ENCODE measurements around the gene BPIFB1. TPM values are rescaled to one million over a fixed set of nuclear protein-coding genes. Genes with fewer than 3 reads are reported as not detected.

BPIFB1 gene
- total and polyA plus RNA-seq, 2 experiments from 2014 or later, result 0.10 to 0.85 TPM

DNA sequence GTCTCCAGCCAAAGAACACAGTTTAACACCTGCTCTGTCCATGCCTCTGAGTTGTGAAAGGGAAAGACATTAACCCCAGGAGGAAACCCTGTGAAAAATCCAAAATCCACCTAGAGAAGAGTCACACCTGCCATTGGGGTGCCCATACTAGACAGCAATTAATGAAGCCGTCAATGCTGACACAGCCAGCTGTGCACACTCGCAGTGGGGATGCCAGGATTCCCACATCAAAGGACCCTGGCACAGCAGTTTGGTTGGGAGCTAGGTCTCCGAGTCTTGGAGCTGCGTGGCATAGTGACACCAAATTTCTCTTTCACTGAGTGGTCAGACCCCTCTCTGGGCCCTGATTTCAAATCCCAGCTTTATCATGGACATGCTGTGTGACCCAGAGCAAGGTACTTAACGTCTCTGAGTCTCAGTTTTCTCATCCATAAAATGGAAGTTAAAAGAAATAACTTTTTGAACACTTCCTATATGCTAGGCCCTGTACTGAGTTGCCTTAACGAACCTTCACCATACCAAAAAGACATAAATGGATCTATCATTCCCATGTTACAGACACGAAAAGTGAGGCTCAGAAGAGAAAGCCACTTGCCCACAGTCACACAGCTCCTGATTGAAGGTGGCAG, 30.8 kb downstream of the BPIFB1 start:
- DNase-seq (ENCODE audit: low spot score), result no peak
- H3K4me1 ChIP-seq (ENCODE audit: insufficient read depth), result no peaks in the 10 kb centered on the region
- H3K79me2 ChIP-seq, result no peaks in the 10 kb centered on the region
- no peaks in the 10 kb centered on the region for H3K9me3 ChIP-seq (ENCODE audit: low read depth)
- no peak overlapping the region for H3K4me3 ChIP-seq
- no peaks in the 10 kb centered on the region for H4K20me1 ChIP-seq (ENCODE audit: insufficient read depth, poor library complexity, severe bottlenecking)
- H3K27ac ChIP-seq, result no peak overlapping the region
- 92% methylated on average over 7 of the region's 7 CpGs for WGBS (ENCODE audit: low lambda C conversion rate, missing lambda C conversion rate)
- peaks cover 15% of the 10 kb centered on the region for H3K27me3 ChIP-seq
- no peak overlapping the region for H2AFZ ChIP-seq
- no peak for TF ChIP-seq EZH2phosphoT487 (IDR thresholded peaks at IDR 0.05; ENCODE audit: low read depth, severe bottlenecking, unreplicated experiment)
- H3K9me2 ChIP-seq (replicated peaks; ENCODE audit: insufficient read depth), result no peaks in the 10 kb centered on the region
- no peak overlapping the region for H3K4me2 ChIP-seq
- no peaks in the 10 kb centered on the region for H3K36me3 ChIP-seq (replicated peaks; ENCODE audit: insufficient read depth, low read depth)

DNA sequence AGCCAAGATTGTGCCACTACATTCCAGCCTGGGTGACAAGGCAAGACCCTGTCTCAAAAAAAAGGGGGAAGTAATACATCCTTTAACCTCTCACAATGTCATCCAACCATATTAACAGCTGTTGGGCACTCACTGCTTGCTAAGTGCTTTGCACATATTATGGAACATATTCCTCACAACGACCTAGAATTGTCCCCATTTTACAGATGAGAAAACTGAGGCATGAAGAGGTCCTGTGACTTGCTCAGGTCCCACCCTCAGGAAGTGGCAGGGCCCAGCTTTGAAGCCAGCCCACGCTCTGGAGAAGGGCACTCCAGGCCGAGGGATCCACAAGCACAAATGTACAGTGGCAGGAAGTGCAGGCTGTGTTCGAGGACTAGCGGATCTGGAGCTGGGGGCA, 33.3 kb downstream of the BPIFB1 start:
- TF ChIP-seq EZH2phosphoT487 (IDR thresholded peaks at IDR 0.05; ENCODE audit: low read depth, severe bottlenecking, unreplicated experiment), result no peak
- TF ChIP-seq, protein P1, sequence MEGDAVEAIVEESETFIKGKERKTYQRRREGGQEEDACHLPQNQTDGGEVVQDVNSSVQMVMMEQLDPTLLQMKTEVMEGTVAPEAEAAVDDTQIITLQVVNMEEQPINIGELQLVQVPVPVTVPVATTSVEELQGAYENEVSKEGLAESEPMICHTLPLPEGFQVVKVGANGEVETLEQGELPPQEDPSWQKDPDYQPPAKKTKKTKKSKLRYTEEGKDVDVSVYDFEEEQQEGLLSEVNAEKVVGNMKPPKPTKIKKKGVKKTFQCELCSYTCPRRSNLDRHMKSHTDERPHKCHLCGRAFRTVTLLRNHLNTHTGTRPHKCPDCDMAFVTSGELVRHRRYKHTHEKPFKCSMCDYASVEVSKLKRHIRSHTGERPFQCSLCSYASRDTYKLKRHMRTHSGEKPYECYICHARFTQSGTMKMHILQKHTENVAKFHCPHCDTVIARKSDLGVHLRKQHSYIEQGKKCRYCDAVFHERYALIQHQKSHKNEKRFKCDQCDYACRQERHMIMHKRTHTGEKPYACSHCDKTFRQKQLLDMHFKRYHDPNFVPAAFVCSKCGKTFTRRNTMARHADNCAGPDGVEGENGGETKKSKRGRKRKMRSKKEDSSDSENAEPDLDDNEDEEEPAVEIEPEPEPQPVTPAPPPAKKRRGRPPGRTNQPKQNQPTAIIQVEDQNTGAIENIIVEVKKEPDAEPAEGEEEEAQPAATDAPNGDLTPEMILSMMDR (IDR thresholded peaks at IDR 0.05; ENCODE audit: poor library complexity), result no peak
- TF ChIP-seq EZH2 (IDR thresholded peaks at IDR 0.05; ENCODE audit: borderline replicate concordance), result no peak
- DNase-seq (ENCODE audit: low spot score), result no peak
- Histone ChIP-seq H3K27ac (no peak overlapping the region), H2AFZ (no peak overlapping the region), H3K4me2 (no peak overlapping the region), H3K36me3 (replicated peaks; ENCODE audit: insufficient read depth, low read depth) (no peaks in the 10 kb centered on the region), H3K79me2 (no peaks in the 10 kb centered on the region), H3K27me3 (peaks cover 17% of the 10 kb centered on the region), H4K20me1 (ENCODE audit: insufficient read depth, poor library complexity, severe bottlenecking) (no peaks in the 10 kb centered on the region), H3K4me3 (no peak overlapping the region), H3K9me3 (ENCODE audit: low read depth) (no peaks in the 10 kb centered on the region), H3K9me2 (replicated peaks; ENCODE audit: insufficient read depth) (no peaks in the 10 kb centered on the region), H3K4me1 (ENCODE audit: insufficient read depth) (no peaks in the 10 kb centered on the region)
- WGBS (ENCODE audit: low lambda C conversion rate, missing lambda C conversion rate), result 82% methylated on average over 5 of the region's 5 CpGs

DNA sequence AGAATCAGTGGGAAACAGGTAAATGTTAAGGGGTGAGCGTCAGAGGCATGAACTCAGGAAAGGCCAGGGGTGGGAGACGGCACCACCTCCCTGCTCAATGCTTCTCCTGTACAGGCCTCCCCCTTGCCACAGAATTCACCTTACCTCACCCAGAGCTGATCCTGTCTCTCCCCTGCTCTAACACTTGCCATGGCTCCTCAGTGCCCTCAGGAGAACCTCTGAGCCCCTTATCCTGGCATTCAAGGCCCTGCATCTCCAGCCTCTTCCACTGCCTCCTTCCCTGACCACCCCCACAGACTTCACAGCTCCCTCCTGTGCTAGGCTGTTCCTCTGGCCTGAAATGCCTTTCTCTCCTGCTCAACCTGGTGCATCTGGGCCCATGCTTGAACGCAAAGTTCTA, 33.9 kb downstream of the BPIFB1 start:
- no peaks in the 10 kb centered on the region for H3K4me1 ChIP-seq (ENCODE audit: insufficient read depth)
- no peaks in the 10 kb centered on the region for H3K79me2 ChIP-seq
- 94% methylated on average over 3 of the region's 3 CpGs for WGBS (ENCODE audit: low lambda C conversion rate, missing lambda C conversion rate)
- no peak overlapping the region for H3K4me3 ChIP-seq
- H3K4me2 ChIP-seq, result no peak overlapping the region
- TF ChIP-seq, protein P1 (IDR thresholded peaks at IDR 0.05; ENCODE audit: poor library complexity), result no peak
- no peak for TF ChIP-seq EZH2phosphoT487 (IDR thresholded peaks at IDR 0.05; ENCODE audit: low read depth, severe bottlenecking, unreplicated experiment)
- no peak for TF ChIP-seq EZH2 (IDR thresholded peaks at IDR 0.05; ENCODE audit: borderline replicate concordance)
- H3K27me3 ChIP-seq, result peaks cover 17% of the 10 kb centered on the region
- no peak overlapping the region for H3K27ac ChIP-seq
- no peaks in the 10 kb centered on the region for H4K20me1 ChIP-seq (ENCODE audit: insufficient read depth, poor library complexity, severe bottlenecking)
- H3K36me3 ChIP-seq (replicated peaks; ENCODE audit: insufficient read depth, low read depth), result no peaks in the 10 kb centered on the region
- no peak overlapping the region for H2AFZ ChIP-seq
- H3K9me2 ChIP-seq (replicated peaks; ENCODE audit: insufficient read depth), result no peaks in the 10 kb centered on the region
- DNase-seq (ENCODE audit: low spot score), result no peak
- no peaks in the 10 kb centered on the region for H3K9me3 ChIP-seq (ENCODE audit: low read depth)

DNA sequence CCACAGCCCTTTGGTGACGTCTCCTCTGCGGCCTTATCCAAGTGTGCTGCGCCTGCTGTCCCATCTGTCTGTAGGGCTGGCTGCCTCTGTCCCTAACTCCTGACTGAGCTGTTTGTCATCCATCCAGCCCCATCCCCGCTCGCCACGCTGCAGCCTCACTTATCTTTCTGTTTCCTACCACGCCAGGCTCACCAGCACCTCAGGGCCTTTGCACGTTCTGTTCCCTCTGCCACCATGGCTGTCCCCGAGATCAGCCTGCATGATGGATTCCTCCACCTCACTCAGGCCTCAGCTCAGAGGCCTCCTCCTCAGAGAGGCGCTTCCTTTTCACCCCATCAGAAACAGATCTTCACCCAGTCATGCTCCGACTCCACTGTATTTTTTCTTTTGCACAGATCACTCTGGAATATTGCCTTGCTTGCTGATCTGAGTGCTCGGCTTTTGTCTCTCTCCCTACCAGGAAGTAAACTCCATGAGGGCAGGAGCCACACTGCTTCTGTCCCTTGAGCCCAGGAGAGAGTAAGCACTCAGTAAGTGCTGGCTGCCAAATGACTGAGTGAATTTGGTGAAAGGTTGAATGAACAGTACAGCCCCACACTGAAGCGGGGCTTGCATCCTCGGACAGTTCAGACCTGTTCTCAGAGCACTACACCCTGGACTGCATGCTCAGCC, 34.5 kb downstream of the BPIFB1 start:
- H3K27ac ChIP-seq, result no peak overlapping the region
- H3K4me3 ChIP-seq, result no peak overlapping the region
- no peaks in the 10 kb centered on the region for H3K4me1 ChIP-seq (ENCODE audit: insufficient read depth)
- no peaks in the 10 kb centered on the region for H3K79me2 ChIP-seq
- no peaks in the 10 kb centered on the region for H3K36me3 ChIP-seq (replicated peaks; ENCODE audit: insufficient read depth, low read depth)
- no peak overlapping the region for H2AFZ ChIP-seq
- H3K9me2 ChIP-seq (replicated peaks; ENCODE audit: insufficient read depth), result no peaks in the 10 kb centered on the region
- DNase-seq (ENCODE audit: low spot score), result no peak
- 93% methylated on average over 14 of the region's 14 CpGs for WGBS (ENCODE audit: low lambda C conversion rate, missing lambda C conversion rate)
- no peaks in the 10 kb centered on the region for H3K9me3 ChIP-seq (ENCODE audit: low read depth)
- no peak overlapping the region for H3K4me2 ChIP-seq
- H4K20me1 ChIP-seq (ENCODE audit: insufficient read depth, poor library complexity, severe bottlenecking), result no peaks in the 10 kb centered on the region
- H3K27me3 ChIP-seq, result peaks cover 17% of the 10 kb centered on the region
- TF ChIP-seq EZH2phosphoT487 (IDR thresholded peaks at IDR 0.05; ENCODE audit: low read depth, severe bottlenecking, unreplicated experiment) (no peak), EZH2 (IDR thresholded peaks at IDR 0.05; ENCODE audit: borderline replicate concordance) (no peak)
- TF ChIP-seq, protein P1 (IDR thresholded peaks at IDR 0.05; ENCODE audit: poor library complexity), result no peak
